GM19193 (cell line): Measurements from ENCODE around the gene CX3CR1.

ENCODE experiments used
- POLR2A ChIP-seq: IDR thresholded peaks from 4 replicates; pipeline ENCODE4 v1.6.1; 2011; ENCODE audit not compliant: insufficient read depth, insufficient read length; ENCODE audit errors: extremely low read depth

The CX3CR1 gene

DNA sequence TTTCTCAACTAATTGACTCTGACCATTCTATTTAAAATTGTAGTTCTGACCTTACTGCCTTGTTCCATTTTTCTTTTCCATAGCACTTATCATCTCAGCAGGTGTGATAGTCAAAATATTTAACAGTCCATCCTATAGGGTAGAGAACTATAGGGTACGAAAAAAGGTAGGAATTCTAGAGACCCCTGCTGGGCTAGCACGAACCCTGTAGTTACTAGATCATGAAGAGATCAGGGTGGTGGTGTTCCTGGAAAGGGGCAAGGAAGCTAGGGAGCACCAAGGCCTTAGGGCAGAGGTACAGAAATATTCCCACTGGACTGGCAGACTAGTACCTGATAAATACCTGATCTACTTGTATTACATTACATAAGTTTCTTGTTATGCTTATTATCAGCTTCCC lies 55.5 kb downstream of the CX3CR1 start:
- no peak for TF ChIP-seq POLR2A

DNA sequence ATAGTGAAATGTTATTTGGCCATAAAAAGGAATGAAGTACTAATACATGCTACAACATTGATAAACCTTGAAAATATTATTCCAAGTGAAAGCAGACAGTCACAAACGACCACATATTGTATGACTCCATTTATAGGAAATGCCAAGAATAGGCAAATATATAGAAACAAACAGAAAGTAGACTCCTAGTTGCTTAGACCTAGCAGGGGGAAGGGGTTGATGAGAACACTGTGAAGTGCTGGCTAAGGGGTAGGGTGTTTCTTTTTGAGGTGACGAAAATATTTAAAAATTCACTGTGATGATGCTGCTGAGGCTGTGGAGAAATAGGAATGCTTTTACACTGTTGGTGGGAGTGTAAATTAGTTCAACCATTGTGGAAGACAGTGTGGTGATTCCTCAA lies 56.9 kb downstream of the CX3CR1 start:
- no peak for TF ChIP-seq POLR2A

DNA sequence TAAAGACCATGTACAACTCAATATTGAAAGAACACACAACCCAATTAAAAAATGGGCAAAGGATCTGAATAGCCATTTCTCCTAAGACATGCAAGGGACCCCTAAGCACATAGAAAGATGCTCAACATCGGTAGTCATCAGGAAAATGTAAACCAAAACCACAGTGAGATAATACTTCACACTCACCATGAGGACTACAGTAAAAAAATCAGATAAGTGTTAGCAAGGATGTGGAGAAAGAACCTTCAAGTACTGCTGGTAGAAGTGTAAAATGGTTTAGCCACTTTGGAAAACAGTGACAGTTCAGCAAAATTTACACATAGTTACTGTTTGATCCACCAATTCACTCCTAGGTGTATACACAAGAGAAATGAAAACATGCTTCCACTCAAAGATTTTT lies 57.4 kb downstream of the CX3CR1 start:
- no peak for TF ChIP-seq POLR2A

DNA sequence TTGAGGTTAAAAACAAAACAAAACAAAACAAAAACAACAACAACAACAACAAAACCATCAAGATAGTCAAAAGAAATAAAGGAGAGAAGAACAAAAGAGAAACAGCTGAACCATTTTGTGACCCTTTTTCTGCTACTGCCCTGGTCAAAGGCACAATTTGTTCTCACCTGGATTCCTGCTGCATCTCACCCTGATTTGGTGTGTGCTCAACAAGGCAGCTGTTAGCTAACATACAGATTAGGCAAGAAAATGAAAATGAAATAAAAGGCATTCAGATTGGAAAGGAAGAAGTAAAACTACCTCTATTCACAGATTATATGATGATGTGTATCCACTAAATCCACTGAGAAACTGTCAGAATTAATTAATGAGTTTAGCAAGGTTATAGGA lies 58.7 kb downstream of the CX3CR1 start:
- no peak for TF ChIP-seq POLR2A

DNA sequence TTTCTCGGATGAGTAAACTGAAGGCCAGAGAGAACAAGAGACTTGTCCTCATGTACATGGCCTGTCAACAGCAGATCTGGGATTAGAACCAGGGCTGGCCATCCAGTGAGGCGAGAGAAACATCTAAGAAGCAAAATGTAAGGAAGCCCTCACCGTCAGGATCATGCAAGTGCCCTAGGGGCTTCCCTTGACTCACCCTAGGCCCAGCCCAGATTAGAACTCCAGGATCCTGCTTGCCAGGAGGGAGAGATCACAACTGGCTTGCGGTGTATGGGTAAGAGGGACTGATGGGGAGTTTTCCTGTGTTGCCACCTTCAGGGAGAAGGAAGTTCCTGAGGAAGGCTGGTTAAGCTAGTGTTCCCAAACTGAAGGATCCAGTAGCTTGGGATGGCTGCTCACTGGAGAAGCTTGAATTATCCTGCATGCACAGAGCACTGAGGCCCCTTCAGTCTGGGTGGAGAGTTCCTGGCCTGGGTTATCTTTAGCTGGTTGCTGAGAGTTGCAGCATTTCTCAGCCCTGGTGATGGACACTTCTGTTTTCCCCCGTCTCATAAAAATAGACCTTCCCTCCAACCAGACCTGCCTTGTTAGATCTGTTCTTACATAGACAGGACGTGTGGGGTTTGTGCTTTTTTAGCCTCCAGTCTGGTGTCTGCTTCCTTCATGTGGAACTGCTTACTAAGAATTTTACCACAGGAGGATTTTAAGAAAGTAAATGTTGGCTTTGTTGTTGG lies 59.3 kb downstream of the CX3CR1 start:
- no peak for TF ChIP-seq POLR2A

DNA sequence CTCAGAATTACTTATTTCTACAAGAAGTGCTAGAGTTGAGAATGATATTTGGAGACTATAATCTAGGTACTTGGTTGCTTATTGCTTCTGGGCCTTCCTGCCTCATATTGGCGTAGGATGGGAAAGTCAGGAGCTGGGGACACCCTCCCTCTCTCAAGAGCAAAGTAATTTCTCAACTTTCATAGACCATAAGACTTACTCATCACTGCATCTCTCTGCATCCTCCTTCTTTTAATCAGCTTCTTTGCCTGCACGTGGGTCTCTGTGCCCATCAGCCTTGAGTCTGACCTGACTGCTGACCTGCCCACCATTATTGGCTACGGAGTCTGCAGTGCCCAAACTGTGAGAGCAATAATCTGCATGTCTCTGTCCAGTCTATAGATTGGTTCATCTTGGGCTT lies 60.1 kb downstream of the CX3CR1 start:
- no peak for TF ChIP-seq POLR2A

DNA sequence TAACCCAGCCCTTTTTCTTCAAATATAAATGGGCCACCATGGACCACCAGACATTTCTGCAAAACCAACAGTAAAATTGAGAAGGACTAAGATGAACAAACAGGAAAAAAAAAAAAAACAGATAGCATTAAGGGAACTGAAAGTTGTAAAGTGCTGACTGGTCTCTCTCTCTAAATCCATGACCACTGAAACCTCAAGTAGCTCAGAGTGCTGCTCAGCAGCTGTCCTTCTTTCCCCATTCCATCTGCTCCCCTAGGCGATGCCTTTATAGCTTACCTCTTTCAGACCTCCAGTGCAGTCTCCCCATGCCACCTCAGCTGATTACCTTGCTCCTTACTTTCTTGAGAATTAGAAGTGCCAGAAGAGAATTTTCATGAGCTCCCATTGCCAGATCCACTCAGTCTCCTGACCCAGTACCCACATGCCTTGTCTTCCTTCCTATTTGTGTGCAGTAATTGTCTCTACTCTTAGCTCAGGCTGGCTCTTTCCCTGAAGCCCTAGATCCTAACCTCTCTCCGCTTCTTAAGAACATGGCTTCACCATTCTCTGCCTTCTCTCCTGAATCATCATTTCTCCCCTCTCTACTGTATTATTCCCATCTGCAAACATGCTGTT lies 63.6 kb downstream of the CX3CR1 start:
- TF ChIP-seq POLR2A: no peak

DNA sequence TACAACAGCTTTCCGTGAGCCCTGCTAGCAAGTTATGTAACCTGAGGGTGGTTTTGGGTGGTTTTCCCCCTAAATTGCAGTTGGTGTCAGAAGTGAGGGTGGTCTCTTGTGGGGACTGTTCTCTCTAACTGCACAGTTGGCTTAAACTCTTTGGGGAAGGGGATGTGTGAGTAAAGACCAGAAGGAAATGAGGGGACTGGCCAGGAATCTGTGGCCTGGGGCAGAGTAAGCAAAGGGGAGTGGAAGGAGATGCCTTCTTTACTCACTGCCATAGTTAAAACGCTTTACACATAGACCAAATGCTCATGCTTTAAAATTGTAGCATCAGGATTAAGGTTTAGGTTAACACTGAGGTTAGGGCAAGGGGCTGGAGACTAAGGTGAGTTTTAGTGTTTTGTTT lies 66.2 kb downstream of the CX3CR1 start:
- TF ChIP-seq POLR2A: no peak
